NCI-H69 (cell line): ENCODE data around the gene AMZ1.
"Not testable (repeated sequence)": the region's sequence is repeated elsewhere in the genome, so short reads cannot be mapped to it uniquely, and the experiment has no call there.

Source experiments
- DNase-seq: peaks from one replicate; lab custom pipeline; 2025; lab: John Stamatoyannopoulos, UW

AMZ1 gene

DNA sequence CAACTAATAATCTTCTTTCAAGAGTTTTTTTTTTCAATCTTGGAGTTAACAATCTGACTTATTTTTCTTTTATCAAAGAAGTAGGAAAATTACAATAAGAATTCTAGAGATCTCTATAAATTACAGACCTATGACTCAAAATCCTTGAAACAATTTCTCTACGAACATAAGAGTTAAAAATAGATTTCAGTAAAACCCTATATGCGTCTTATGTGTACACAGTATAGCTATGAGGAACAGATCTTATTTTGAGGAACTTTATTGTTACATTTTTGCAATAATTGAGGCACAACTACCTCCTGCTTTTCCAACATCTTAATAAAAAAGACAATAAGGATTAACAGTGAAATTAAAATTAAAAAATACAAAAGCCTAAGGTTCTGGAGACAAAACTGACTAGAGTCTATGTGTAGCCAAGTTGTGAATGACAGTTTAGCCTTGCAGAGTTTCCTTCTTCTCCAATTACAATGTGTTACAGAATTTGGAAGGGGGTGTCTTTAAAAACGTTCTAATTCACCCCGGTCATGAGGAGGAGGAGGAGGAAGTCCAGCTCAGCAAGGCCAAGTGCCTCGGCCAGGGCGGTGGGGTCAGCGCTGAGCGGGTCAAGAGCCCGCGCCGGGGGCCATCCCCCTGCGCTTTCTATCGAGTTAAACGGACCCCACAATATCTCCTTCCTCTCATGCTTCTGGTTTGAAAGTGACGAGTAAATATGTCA lies 40.5 kb downstream of the AMZ1 start:
- no peak for DNase-seq

DNA sequence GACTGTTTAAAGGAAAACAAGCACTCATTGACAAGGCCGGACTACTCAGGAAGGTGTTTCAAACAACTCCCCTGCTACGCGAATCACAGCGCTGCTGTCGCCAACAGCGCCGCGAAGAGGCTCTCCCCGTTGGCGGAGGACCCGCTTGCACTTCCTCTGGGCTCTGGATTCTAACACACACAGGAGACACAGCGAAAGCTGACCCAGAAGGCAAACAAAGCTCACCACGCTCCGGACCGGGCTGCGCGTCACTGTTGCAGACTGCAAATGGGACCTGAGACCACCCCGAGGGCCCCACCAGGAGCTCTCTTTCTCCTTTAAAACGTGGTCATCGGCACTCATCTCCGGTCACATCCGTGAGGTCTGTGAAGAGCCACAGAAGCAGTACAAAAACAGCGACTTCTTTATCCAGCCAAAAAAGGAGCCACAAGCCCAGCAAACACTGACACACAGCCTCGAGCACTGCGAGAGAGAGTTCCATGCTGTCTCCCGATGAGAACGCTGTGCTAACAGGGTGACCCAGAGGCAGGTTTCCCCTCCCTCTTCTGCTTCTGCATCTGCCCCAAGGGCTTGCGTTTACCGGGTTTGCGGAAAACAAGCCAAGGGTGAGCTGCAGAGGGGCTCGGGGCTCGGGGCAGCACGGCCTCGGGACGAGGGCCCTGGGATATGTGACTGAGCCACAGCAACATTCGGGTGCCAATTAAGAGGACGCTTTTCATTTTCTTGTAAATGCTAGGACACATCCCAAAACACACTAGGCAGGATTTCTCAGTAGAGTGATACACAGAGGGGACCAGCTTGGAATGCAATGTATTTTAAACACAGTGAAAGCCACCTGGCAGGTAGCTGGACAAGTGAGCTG lies 41.3 kb downstream of the AMZ1 start:
- DNase-seq: no peak

DNA sequence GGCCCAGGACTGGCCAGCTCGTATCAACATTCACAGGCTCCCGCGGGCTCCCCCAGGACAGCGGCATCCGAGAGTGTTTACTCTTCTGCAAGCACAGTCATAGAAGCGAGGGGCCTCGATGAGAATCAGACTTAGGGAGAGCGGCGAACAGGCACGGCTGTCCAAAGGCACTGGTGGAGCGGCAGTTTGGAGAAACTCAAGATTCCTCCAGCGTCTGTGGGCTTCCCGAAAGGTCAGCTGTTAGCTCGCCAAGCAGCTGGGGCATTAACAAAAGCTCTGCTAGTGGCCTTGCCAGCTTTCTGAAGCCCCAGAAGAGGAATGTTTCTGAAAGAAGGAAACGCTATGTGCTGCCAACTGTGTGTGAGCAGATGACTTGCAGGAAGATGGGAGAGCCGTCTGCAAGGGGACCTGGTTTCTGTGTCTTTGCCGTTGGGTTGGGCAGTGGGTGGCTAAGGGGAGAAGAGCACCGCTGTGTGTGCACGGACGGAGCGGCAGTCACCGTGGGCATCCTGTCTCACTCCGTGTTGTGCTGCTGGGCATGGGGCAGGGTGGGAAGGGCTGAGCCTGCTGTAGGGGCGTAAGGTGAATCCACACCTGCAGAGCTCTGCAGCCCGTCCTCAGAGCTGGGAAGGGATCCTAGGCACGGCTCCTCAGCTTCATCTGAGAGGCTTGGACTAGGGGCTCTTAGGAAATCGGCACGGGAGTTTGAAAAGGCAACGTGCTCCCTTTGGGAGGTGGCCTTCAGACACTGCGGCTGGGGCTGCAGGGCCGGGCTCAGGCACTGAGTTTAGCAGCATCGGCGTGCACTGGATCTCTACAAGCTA lies 42.1 kb downstream of the AMZ1 start:
- no peak for DNase-seq

DNA sequence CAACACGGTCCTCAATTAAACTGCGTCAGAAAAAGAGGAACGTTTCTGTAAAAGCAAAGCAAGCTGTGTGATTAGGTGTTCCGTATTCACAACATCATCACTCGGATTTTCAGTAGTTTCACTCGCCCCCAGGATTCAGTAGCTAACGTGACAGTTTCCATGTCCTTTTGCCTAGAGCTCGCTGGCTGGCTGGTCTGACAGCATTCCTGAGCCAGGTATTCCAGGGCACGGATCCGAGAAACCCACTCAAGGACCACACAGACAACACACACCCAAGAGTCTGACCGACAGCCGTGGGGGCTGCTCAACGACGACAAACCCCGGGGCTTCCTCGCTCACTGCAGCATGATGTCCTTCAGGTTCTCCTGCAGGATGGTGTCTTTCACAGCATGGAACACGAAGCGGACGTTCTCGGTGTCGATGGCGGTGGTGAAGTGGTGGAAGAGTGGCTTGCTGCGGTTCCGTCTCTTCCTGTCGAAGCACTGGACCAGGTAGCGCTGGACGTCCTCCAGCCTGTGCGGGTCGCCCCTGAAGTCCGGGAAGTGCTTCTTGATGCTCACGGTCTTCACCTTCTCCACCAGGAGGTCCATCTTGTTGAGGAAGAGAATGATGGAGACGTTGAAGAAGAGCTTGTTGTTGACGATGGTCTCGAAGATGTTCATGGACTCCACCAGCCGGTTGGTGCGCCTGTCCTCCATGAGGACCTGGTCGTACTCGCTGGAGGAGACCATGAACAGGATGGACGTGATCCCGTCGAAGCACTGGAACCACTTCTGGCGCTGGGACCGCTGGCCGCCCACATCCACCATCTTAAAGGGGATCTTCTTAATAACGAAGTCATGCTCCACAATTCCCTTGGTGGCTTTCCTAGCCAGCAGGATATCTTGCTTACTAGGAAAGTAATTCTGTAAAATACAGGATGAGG lies 43.1 kb downstream of the AMZ1 start:
- no peak for DNase-seq

DNA sequence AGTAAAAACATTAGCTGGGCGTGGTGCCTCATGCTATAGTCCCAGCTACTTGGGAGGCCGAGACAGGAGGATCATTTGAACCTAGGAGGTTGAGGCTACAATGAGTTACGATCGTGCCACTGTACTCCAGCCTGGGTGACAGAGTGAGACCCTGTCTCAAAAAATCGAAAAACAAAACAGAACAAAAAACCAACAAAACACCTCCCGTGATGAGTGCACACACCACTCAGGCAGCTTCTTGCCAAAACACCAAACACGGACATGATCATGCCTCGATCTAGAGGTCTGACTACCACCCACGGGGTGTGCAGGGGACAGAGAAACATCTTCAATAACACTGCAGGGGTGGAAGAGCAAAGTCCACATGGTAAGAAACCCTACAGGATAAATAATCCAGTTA lies 44.4 kb downstream of the AMZ1 start:
- no peak for DNase-seq

DNA sequence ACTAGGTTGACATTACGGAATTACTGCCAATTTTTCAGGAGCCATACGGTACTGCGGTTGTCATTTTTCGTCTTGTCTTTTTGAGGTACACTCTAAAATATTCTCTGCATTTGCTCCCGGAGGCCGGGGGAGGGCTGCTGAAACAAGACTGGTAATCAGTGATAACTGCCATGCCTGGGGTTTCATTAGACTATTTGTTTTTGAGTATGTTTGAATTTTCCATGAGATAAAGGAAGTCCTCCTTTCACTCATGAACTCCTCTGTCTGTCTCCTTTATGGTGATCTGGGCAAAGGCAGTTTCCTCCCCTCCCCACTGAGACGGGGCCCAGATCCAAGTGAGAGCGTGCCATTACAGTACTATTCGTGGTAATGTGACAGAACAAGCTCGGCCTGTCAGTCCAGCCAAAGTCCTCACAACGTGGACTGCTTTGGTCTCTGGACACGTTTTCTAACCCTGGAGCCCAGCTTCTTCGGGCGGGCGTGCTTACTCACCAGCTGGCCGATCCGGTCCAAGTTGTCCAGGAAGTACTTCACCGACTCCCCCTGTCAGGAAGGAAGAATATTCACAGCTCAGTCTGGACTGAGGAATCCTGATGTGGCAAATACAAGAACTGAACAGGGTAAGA lies 45.1 kb downstream of the AMZ1 start:
- DNase-seq: no peak

DNA sequence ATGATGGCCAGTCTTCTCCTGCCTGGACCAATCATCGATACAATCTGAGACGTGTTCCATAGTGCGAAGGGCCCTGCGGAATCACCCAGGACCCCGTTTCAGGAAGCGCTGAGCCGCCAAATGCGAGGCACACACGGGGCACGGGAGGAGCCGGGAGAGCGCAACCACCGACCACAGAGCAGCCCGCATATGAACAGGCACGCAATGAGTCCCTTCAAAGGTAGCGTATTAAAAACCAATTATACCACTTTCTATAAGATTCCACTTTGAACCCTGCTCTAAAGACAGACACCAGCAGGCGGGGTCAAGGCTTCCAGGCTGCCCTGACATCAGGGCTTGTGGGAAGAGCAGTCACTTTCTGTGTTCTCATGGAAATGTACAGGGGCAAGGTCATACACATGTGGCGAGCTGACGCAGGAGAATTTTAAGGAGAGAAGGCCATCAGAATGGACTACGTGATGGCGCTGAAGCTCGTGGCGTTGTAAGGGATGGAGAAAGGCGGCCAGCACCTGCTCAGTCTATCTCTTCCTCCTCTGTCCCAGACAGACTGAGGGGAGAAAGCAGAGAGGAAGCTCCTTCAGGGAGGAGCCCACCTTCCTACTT lies 46.2 kb downstream of the AMZ1 start:
- no peak for DNase-seq

DNA sequence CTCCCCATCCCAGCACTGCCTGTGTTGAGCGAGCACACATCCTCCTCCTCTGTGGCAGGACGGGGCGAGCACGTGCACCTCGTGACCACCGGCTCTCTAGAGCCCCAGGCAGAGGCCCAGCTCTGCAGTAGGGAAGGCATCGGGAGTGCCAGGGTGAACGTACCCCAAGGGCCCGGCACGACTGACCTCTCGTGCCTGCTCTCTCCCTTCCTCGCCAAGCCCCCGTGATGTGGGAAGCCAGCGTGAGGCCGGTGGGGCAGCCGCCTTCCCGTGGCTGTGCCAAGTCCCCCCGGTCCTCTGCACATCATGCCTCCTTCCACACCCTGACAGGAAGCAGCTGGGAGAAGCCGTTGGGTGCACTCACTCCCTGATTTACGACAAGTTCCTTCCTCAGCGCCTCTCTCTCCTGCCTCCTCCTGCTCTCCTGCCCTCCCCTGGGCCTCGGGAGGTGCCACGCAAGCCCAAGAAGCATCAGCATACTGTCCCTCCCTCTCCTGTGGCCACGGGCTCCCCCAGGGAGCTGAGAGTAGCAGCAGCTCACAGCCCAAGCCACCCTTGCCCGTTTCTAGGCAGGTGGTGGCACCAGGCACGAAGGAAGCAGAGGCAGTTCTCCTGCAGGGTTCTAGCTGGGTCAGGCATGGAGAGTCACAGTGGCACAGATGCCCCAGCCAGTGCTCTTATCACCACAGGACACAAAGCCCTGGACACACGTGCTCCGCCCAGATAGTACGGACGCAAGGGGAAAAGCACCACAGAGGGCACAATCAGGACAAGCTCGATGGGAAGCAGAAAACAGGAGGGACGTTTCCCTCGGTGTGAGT lies 47.0 kb downstream of the AMZ1 start:
- peak; percentile 76 for DNase-seq

DNA sequence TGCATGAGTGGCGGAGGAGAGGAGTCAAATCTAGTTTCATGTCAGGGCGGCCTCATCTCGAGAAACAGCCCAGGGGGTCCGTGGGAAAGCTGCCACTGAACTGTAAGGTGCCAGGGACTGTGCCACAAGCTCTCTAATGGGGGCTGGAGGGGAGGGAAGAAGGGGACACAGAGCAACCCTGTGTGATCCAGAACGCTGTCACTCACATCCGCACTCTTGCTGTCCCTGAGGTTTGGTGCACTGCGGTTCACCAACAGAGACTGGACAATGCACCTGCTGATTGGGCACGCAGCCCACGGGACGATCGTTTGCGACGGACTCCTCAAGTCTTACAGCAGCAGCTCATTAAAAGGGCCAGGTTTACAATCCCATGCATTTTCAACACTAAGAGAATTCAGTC lies 47.7 kb downstream of the AMZ1 start:
- DNase-seq: no peak

DNA sequence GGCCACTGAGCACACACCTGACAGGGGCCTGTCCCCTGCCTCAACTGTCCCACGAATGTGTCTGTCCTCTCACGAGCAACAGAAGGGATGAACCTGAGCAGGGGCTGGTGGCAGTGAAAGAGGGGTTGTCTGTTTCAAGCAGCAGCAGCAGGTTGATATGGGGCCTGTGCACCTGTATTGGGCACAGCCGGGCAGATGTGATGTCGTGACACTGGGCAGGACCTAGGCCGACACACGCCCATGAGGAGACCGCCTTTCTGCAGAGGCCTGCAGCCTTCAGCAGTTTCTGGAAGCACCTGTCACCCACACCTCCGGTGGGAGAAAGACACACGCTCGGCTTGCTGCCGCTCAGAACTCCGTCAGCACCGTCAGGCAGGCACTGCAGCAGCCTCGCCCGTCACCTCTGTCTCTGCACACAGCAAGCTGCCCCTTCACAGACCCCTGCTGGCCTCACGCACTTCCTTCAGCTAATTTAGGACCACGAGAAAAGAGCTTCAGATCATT lies 48.5 kb downstream of the AMZ1 start:
- DNase-seq: no peak

DNA sequence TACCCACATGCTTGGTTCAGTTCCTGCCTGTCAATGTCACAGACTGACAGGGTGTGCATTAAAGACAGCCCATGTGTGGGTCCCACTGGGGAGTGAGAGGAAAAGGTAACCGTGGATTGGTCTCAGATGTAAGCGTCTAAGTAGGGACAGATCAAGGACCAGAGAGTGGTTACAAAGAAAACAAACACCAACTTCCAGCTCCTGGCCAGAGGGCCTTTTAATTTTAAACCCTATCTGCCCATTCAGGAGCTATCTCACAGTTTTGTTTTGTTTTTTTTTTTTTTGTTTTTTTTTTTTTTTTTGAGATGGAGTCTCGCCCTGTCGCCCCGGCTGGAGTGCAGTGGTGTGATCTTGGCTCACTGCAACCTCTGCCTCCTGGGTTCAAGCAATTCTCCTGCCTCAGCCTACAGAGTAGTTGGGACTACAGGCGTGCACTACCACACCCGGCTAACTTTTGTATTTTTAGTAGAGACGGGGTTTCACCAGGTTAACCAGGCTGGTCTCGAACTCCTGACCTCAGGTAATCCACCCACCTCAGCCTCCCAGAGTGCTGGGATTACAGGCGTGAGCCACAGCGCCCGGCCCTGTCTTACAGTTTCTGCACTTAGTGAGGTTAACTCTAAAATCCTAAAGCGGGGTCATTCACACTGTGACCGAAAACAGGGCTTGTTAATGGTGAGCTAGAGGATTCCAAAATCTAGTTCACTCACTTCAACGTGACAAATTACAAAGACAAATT lies 49.2 kb downstream of the AMZ1 start:
- not testable (repeated sequence) for DNase-seq

DNA sequence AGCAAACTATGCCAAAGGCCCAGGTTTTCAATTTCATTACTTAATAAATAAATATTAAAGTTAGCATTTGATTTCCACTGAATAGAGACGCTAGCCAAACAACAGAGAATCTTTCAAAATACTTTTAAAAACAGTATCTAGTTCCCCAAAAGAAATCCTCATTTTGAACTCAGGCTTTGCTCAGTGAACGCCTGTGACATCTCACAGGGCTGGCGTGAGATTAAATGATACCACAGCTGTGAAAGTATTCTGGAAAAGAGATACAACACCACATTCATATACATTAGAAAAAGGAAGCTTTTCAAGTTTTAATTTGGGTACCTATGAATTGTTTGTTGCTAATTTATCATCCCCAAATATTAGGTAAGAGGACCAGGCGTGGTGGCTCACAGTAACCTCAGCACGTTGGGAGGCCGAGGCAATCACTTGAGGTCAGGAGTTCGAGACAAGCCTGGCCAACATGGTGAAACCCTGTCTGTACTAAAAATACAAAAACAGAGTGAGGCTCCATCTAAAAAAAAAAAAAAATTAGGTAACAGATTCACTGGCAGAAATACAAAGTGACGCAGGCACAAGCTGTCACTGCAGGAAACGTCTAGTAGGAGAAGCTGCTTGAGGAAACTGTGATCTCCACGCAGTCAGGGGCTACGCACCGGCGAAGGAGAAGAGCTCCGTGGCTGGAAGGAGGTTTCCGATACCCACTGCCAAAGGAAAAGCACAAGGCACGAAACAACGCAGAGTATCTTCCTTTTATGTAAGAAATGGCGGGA lies 50.0 kb downstream of the AMZ1 start:
- DNase-seq: no peak

DNA sequence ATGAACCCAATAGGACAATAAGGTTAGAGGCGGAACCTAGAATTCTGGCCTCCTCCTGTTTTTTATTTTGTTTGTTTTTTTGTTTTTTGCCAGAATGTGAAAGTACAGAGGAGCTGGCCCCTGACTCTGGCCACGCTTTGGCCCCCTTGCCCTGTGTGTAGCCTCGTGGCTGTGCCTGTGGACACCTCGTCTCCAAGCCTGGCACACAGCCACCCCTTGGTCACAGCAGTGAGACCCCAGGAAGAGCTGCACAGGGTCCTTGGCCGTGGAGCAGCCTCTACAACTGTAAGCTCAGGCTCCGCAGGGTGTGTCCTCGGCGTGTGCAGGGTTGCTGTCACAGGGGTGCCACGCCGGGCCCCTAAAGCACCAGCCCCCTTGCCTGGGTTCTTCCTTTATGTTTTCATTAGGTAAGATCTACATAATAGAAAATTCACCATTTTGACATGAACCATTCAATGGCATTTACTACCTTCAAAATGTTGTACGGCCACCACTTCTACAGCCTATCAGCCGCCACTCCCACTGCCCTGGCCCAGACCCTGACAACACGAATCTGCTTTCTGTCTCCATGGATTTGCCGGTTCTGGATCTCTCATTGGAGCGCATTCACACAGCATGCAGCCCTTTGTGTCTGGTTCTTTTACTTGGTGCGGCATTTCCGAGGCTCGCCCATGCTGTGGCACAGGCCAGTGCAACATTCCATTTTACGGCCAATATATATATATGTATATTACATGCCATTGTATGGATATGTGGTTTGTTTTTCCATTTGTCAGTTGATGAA lies 51.0 kb downstream of the AMZ1 start:
- DNase-seq: no peak

DNA sequence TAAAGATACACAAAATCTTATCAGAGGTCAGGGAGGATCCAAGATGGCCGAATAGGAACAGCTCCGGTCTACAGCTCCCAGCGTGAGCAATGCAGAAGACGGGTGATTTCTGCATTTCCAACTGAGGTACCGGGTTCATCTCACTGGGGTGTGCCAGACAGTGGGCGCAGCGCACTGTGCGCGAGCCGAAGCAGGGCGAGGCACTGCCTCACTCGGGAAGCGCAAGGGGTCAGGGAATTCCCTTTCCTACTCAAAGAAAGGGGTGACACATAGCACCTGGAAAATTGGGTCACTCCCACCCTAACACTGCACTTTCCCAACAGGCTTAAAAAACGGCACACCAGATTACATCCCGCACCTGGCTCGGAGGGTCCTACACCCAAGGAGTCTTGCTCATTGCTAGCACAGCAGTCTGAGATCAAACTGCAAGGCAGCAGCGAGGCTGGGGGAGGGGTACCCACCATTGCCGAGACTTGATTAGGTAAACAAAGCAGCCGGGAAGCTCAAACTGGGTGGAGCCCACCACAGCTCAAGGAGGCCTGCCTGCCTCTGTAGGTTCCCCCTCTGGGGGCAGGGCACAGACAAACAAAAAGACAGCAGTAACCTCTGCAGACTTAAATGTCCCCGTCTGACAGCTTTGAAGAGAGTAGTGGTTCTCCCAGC lies 55.7 kb downstream of the AMZ1 start:
- not testable (repeated sequence) for DNase-seq

DNA sequence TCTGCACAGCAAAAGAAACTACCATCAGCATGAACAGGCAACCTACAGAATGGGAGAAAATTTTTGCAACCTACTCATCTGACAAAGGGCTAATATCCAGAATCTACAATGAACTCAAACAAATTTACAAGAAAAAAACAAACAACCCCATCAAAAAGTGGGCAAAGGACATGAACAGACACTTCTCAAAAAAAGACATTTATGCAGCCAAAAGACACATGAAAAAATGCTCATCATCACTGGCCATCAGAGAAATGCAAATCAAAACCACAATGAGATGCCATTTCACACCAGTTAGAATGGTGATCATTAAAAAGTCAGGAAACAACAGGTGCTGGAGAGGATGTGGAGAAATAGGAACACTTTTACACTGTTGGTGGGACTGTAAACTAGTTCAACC lies 60.7 kb downstream of the AMZ1 start:
- not testable (repeated sequence) for DNase-seq

DNA sequence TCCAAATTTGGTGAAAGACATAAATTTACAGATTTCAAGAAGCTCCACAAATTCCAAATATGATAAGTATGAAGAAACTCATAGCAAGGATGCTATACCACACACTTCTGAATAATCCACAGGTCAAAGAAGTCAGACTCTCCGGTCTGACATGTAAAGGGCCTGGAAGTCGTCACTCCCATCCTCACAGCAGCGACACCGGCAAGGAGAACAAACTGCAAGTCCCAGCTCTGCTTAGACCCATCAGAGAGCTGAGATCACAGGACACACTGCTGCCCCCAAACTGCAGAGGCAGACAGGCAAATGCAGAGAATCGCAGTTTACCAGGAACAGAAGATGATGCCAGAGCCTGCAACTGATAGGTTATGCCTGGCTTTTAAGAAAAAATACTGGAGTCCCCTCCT lies 62.0 kb downstream of the AMZ1 start:
- DNase-seq: no peak

DNA sequence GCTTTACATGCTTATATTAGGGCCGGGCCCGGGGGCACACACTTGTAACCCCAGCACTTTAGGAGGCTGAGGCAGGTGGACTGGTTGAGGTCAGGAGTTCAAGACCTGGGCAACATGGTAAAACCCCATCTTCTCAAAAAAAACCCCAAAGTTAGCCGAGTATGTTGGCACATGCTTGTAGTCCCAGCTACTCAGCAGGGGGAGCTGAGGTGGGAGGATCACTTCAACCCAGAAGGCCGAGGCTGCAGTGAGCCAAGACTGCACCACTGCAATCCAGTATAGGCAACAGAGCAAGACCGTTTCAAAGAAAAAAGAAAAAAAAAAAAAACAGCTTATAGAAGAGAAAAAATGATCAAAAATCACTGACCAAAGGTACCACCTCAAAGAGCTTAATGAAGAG lies 63.1 kb downstream of the AMZ1 start:
- DNase-seq: no peak
